GM21447 (cell line): ENCODE data around the gene C13orf46.

Experiments
- ATAC-seq: cut with Tn5 transposase; IDR thresholded peaks from one replicate; pipeline ENCODE4 v1.9.1; 2021; ENCODE audit not compliant: unreplicated experiment

The C13orf46 gene

DNA sequence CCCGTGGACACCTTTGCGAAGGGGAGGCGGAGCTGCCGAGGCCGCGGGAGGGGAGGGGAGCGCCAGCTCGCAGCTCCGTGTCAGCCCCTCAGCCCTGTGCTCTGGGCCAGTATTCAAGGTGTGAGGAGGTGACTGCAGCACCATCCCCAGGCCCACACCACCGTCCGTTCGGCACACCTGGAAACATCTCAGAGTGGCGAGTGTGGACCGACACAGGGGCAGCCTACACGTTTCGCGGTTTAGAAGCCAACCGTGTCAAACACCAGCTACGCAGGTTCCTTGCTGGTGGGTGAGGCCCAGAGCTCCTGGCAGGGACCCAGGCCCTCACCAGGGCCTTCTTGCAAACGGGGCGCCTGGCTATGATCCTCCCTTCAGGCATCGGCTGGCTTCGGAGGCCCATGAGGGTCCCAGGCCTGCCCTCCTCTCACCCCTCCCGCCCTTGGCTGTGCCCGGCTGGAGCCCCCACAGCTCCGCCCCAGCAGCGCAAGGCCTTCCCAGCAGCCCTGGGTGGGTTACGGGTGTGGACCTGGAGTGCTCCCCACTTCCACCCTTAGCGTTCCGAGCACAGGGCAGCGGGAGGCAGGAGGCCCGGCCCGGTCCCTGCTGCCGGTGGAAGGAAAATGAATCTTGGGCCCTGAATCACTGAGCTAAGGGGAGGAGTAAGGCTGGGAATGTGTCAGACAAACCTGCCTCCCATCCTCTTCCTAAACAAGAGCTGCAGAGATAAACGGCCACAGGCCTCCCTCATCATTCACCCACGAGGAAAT lies 1.2 kb downstream of the C13orf46 start:
- ATAC-seq, result no peak

DNA sequence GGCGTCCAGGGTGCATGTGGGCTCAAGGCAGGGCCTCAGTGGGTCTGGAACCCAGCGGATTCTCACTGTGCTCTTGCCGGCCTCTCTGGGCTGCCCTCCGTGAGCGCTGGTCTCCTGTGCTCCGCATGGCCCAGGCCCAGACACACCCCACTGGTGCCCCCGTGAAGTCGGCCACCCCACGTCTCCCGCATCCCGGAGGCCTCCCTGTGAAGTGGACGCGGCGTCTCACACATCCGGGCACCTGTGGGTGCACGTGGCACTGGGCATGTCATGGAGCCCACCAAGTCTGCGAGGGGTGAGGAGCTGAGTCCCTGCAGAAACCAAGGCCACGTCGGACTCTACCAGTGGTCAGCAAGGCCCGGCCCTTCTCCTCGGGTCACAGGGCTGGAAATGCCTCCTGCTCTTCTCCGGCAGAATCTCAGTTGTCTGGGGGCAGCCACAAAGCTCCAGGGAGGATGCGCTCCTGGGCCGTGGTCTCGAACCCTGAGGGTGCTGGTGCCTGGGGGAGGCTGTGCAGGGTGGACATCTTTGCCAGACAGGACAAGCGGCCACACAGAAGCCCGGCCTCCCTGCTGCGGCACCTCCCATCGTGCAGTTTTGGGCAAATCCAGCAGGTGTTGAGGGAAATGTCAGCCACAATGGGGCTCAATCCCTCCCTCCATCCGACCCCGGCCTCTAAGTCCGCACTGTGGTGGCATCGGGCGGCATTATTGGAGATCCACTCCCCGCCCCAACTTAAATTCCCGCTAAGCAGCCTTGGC lies 2.2 kb downstream of the C13orf46 start:
- no peak for ATAC-seq

DNA sequence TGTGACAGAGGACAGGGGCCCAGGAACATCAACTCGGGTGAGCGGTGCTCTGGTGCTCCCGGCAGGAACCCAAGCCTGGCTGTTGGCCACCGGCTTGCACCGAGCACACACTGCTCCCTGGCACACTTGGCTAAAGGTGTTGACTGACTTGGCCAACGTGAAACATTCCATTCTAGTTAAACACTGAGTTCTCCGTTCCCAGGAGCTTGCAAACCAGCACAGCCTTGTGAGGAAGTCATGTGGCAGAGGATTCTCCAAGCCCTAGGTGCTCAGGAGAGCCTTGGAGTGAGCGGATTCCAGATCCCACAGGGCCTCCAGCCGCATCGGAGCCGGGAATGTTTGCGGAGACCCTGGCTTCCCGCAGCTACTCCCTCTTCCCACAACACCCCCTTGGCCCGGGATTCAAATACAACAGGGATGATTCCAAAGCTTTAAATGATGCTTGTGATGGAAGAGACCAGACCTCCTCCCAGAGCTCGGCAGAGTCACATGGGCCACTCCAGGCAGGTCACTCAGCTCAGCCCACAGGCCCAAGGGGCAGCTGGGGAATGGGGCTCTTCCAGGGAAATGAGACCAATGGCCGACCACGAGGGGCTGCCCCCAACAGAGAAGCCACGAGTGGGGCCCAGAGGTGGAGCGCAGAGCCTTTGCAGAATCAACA lies 2.9 kb downstream of the C13orf46 start:
- no peak for ATAC-seq

DNA sequence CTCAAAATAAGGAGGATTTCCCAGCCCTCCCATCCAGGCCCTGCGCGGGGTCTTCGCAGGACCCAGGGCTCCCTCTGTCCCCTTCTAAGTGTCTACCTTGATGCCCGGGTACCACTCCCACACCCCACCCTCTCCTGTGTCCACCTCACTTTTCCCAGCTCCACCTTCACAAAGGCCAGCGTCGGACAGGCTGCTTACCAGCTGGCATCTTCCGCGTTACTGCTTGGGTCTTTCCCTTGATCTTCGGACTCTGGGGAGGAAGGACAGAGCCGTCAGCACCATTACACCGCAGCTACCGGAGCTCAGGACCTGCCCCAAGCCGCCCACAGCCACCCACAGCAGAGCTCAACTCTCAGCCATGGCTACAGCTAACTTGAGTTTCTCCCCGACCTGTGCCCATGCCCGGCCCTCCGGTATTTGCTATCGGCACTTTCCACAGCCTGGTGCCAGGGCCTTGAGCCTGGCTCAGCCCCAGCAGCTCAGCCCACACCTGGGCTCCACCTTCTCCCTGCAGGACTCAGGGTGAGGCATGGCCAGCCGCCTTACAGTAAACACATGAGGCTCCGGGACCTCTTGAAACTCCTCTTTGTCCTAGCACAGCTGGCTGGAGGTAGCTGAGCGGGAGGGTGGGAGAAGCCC lies 3.8 kb downstream of the C13orf46 start:
- ATAC-seq, result no peak

DNA sequence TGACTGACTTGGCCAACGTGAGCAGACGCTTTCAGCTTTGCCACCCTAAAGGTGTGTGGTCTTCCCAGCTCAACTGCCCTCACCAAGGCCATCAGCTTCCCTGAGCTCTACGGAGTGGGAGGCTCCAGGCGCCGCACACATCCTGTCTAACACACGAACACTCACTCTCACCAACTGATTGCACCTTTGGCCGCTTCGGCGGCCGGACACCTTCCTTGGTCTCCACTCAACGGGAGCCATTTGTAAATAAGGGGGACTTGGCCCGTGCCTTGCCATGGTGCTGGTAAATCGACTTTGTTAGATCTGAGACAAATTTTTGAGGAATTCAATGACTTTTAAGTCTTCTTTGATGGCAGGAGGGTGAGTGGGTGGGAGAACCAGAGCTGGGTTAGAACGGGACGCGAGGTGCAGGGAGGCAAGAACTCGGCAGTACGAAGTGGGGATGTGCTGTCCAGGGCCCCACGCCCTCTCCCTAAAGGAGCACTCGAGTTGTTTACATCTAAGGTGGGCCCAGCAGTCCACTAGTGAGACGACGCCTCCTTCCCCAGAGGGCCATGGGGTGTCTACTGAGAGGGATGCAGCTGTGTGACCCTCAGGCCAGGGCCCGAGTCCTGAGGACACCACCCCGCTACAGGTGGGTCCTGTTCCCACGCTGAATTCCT lies 4.4 kb downstream of the C13orf46 start:
- no peak for ATAC-seq

DNA sequence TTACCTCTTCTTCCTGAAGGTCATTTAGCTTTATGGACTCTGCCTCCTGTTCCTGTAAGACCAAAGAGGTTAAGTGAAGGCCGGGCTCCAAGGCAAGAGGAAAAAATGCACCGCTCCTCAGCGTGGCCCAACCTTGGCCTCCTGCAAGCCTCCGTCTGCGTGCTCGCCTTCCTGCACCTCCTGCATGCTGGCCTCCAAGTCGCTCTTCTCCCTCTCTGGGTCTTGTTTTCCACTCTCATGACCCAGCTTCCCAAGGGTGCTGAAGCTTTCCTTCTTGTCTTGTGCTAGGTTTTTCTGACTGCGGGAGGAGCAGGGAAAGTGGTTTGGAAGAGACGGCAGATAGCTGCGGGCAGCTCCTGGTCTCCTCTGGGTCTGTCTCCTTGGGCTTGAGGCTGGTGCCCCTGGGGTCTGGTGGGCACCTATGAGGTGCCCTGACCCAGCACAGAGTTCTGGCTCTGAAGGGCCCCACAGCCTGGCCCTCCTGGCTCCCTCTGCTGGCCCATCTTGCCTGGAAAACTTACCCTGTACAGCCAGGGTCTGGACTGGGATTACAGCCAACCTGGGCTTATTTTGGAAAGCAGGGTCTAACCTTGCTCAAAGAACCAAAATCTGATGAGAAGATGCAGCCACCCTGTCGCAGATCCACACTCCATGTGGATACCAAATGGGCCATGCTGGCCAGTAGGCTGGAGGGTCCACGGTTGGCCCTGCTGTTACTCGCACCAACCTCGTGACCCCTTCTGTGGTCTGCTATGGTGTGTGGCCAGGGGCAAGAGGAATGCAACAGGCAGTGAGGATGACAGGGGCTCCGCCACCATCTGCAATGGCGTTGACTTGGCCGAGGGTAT lies 5.2 kb downstream of the C13orf46 start:
- ATAC-seq, result no peak

DNA sequence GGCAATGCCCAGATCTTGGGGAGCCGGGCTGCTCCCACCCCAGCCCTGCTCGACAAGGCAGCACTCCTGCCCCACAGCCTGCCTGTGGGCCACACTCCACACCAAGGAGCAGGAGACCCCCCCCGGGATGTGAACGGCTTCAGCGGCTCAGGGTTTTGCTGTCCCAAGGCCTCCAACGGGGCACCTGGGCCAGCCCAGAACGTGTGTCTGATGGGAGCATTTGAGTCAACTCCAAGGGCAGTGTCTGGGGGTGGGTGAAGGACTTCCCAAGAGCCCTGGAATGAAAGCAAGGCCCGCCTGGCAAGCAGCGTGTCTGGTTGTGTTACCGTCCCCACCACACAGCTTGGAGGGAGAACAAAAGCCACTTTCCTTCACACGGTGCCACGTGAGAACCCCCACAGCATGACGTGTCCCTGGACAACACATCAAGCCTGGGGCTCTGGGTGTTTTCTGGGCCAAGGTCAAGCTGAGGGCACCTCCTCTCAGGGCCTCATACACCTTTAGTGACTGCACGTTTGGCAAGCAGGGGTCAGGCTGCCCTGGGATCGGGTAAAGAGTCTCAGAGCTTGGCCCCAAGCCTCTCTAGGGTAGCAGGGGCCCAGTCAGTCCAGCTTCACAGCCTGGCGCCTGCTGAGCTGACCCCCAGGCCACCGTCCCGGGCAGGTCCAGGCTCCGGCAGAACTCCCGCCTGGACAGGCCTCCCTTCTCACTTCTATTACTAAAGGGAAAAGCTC lies 6.0 kb downstream of the C13orf46 start:
- no peak for ATAC-seq

DNA sequence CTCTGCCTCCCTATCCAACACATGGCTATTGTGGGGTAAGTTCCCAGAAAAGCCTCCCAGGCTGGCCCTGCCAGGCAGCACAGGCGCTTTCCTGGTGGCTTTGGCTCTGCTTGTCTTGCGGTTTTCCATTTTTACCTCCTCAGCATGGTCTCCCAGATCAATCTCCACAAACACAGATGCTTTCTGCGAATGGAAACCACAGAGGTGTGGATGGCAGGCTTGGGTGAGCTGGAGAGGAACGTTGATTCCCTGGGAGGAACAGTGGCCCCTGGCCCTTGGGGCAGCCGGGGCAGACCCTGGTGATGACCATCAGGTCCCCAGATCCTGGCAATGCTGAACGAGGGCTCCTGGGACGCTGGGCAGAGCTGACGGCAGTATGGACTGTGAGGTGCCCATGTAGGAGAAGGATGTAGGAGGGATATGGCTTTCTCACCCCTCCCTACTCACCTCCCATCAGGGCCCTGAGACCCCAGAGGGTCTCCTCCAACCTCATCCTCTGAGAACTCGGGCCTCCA lies 6.6 kb downstream of the C13orf46 start:
- no peak for ATAC-seq

DNA sequence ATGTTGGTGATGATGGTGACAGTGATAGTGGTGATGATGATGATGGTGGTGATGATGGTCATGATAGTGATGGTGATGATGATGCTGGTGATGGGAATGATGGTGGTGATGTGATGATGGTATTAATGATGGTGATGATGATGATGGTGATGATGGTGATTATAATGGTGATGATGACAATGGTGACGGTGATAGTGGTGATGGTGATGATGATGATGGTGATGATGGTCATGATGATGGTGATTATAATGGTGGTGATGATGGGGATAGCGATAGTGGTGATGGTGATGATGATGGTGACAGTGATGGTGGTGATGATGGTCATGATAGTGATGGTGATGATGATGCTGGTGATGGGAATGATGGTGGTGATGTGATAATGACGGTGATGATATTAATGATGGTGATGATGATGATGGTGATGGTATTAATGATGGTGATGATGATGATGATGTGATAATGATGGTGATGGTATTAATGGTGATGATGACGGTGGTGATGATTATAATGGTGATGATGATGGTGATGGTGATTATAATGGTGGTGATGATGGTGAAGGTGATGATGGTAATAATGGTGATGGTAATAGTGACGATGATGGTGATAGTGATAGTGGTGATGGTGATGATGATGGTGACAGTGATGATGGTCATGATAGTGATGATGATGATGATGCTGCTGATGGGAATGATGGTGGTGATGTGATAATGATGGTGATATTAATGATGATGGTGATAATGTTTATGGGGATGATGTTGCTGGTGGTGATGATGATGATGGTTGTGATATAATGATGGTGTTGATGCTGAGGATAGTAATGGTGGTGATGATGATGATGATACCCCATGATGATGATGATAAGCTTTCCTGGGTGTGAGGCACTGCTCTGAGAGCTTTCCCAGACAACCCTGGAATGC lies 7.7 kb downstream of the C13orf46 start:
- ATAC-seq, result no peak

DNA sequence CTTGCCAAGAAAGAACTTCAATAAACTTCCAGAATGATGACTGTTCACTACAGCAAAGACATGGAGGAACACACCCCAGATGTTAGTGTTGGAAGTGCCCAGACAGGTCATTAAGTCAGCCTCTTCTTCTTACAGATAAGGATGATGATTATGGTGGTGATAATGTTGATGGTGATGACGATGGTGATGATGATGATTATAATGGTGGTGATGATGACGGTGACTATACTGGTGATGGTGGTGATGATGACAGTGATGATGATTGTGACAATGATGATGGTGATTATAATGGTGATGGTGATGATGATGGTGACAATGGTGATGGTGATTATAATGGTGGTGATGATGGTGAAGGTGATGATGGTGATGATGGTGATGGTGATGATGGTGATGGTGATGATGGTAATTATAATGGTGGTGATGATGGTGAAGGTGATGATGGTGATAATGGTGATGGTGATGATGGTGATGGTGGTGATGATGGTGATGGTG lies 8.4 kb downstream of the C13orf46 start:
- ATAC-seq, result no peak

DNA sequence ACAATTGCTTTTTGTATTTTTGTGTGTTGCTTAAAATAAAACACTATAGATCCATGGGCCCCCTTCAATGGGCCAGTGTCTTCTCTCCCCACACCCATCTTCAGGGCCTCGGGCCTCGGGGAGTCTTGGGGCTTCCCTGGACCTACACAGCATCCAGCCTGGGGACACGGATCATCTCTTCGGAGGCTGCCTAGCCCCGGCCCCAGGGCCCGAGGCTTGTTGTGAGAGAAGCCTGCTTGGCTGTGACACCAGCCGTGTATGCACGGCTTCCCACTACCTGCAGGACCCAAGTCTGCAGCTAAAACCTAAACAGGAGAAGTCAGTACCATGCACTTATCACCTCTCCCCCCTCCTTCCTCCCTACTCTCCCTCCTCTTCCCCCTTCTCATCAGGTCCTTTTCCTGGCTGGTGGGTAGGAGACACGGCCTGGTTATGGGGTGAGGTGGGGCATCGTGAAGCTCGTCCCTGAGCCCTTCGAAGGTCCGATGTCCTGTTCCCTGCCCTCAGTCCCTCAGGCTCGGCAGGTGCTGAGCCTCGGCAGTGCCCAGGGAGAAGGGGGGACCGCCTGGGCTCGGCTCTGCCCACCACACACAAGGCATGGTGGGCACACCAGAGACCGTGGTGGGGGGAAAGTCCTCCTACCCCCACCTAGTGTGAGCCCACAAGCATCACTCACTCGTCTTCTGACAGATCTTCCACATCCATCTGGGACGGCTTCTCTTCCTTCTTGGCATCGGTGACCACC lies 9.5 kb downstream of the C13orf46 start:
- ATAC-seq, result no peak

DNA sequence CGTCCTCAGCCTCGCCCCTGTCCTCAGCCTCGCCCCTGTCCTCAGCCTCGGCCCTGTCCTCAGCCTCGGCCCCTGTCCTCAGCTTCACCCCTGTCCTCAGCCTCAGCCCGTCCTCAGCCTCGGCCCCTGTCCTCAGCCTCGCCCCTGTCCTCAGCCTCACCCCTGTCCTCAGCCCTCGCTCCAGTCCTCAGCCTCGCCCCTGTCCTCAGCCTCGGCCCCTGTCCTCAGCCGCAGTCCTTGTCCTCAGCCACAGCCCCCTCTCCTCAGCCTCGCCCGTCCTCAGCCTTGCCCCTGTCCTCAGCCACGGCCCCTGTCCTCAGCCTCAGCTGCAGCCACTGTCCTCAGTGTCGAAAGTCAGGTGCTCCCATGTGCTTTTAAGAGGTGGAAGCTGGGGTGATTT lies 10.5 kb downstream of the C13orf46 start:
- ATAC-seq, result no peak

DNA sequence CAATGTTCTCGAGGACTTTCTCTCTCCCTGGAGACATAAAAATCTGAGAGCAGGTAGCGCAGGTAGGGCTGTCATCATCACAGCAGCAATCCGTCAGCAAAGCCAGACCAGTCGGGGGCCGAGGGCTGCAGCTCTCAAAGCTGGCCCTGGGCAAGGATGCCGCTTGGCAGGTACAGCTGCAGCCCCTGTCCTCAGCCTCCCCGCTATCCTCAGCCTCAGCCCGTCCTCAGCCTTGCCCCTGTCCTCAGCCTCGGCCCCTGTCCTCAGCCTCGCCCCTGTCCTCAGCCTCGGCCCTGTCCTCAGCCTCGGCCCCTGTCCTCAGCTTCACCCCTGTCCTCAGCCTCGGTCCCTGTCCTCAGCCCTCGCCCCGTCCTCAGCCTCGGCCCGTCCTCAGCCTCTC lies 10.9 kb downstream of the C13orf46 start:
- no peak for ATAC-seq

DNA sequence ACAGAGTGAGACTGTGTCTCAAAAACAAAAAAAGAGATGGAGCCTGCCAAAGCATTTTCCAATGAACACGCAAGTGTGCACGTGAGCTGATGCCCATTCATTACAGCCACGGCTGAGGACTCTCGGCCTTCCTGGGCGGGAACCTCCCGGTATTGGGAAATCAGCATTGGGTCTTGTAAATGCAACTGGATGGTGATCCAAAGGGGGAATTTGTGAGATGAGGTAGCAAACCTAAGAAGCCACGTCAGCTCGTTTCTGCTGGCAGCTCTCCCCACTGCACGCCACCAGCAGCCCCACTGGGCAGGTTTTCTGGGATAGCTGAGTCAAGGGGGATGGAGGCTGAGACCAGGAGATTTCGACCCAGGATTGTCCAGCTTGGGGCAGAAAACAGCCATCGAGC lies 11.5 kb downstream of the C13orf46 start:
- ATAC-seq, result no peak

DNA sequence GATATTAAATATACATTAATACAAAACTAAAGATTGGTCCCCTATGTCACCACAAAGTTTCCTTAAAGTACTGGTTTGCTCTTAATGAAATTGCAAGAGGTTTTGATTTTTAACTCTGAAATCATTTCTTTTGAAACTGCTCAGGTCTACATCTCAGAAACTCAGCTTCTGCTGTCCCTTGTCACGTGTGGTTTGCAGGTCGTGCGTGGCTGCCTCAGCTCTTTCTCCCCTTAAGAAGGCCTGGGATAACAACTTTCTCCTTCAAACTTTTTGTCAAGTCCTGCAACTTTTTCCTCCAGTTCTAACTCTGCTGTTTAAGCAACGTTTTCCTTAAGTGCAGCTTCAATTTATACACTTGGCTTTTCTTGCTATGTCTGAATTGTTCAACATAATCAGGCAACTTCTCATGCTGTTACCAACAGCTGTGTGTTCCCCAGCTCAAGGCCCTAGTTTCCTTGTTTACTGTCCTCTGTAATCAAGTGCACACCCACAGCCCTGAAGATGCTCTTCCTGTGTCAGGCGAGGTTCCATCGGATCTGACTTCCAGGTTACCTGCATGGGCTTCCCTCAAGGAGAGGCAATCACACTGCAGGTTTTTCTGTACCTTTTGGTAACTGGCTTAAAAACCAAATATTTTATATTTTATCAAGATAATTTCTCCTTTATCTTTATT lies 13.5 kb downstream of the C13orf46 start:
- no peak for ATAC-seq

DNA sequence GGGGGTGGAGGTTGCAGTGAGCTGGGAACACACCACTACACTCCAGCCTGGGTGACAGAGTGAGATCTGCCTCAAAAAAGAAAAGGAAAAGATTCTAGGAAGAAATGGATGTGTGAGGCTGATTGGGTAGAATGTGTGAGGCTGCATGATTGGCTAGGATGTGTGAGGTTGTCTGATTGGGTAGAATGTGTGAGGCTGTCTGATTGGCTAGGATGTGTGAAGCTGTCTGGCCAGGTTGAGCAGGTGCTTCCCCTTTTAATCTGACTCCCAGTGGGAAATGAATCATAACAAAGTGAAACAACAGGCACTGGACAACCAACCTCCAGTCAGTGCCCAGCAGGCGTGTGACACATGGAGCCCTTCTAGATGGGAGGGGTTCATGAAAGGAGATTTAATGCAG lies 14.7 kb downstream of the C13orf46 start:
- ATAC-seq, result no peak

DNA sequence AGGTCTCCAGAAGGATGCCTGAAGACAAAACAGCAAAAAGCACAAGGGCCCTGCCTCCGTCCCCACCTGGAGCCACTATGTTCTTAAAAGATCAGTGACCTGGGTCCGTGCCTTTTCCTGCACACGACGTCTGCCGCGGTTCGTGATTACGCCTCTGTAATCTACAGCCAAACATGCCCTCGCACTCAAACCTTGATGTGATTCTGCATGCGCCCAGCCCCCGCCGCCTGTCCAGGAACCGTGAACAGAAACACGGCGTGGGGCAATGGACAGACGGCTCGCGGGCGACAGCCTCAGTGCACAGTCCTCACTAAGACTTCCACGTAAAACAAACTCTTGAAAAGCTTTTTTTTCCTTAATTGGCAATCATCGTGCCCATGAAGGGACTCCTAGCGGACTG lies 15.5 kb downstream of the C13orf46 start:
- ATAC-seq, result no peak
